HG02571 (cell line): ENCODE data around the gene R3HDM2.

Experiments
- ATAC-seq: cut with Tn5 transposase; IDR thresholded peaks from one replicate; pipeline ENCODE4 v1.9.1; 2021; ENCODE audit warnings: mild to moderate bottlenecking, moderate library complexity; ENCODE audit not compliant: unreplicated experiment

R3HDM2 gene

GRCh38 chr12:57243521-57244311, 187.1 kb downstream of the R3HDM2 start:
- no peak for ATAC-seq

- ATAC-seq = peak; percentile 34
Measured at GRCh38 chr12:57242691-57243454, 188.0 kb downstream of the R3HDM2 start.

GRCh38 chr12:57242329-57242690, 188.5 kb downstream of the R3HDM2 start:
- ATAC-seq = no peak

GRCh38 chr12:57241402-57242310, 189.2 kb downstream of the R3HDM2 start:
- no peak for ATAC-seq

GRCh38 chr12:57240926-57241401, 189.9 kb downstream of the R3HDM2 start:
- no peak for ATAC-seq

- no peak for ATAC-seq
Measured at GRCh38 chr12:57240066-57240921, 190.5 kb downstream of the R3HDM2 start.

- no peak for ATAC-seq
Measured at GRCh38 chr12:57239587-57240065, 191.2 kb downstream of the R3HDM2 start.

GRCh38 chr12:57238854-57239554, 191.8 kb downstream of the R3HDM2 start:
- ATAC-seq = peak; percentile 45

GRCh38 chr12:57237932-57238853, 192.7 kb downstream of the R3HDM2 start:
- no peak for ATAC-seq

- no peak for ATAC-seq
Measured at GRCh38 chr12:57237596-57237931, 193.3 kb downstream of the R3HDM2 start.

GRCh38 chr12:57236925-57237595, 193.8 kb downstream of the R3HDM2 start:
- no peak for ATAC-seq

- no peak for ATAC-seq
Measured at GRCh38 chr12:57236201-57236924, 194.5 kb downstream of the R3HDM2 start.

GRCh38 chr12:57235728-57236131, 195.1 kb downstream of the R3HDM2 start:
- no peak for ATAC-seq

GRCh38 chr12:57235017-57235727, 195.7 kb downstream of the R3HDM2 start:
- ATAC-seq = no peak

- no peak for ATAC-seq
Measured at GRCh38 chr12:57234571-57235016, 196.2 kb downstream of the R3HDM2 start.

GRCh38 chr12:57234233-57234570, 196.6 kb downstream of the R3HDM2 start:
- no peak for ATAC-seq
